KMS-11 (cell line): ENCODE results near the gene VEGFB.
A peak's percentile ranks its signal among the peaks of the same experiment; 100 is the strongest.

Source experiments
- H2AFZ ChIP-seq: fragments of 200-600 bp; sonication (generic); 2 replicates; pipeline ENCODE4 v1.6.1; 2016; ENCODE audit warnings: antibody characterized with exemption, mixed run types, low read depth
- H3K27ac ChIP-seq: fragments of 200-600 bp; sonication (generic); 2 replicates; pipeline ENCODE4 v1.6.1; 2016; ENCODE audit warnings: mild to moderate bottlenecking, mixed run types
- H3K27me3 ChIP-seq: fragments of 200-600 bp; sonication (generic); 2 replicates; pipeline ENCODE4 v1.6.1; 2017; ENCODE audit warnings: mild to moderate bottlenecking, low read depth, mixed run types, moderate library complexity; ENCODE audit not compliant: insufficient read depth
- H3K36me3 ChIP-seq: fragments of 200-600 bp; sonication (generic); 2 replicates; pipeline ENCODE4 v1.6.1; 2017; ENCODE audit warnings: mild to moderate bottlenecking, mixed run types; ENCODE audit not compliant: insufficient read depth
- H3K4me1 ChIP-seq: fragments of 200-600 bp; sonication (generic); 2 replicates; pipeline ENCODE4 v1.6.1; 2016; ENCODE audit warnings: mild to moderate bottlenecking, low read depth, mixed run types; ENCODE audit not compliant: poor library complexity, severe bottlenecking
- H3K4me2 ChIP-seq: fragments of 200-600 bp; sonication (generic); 2 replicates; pipeline ENCODE4 v1.7.0; 2016; ENCODE audit warnings: mild to moderate bottlenecking, mixed run types
- H3K4me3 ChIP-seq: fragments of 200-600 bp; sonication (generic); IDR thresholded peaks from 2 replicates; pipeline ENCODE4 v1.6.1; 2017; ENCODE audit warnings: low read depth, low read length, mixed read lengths; ENCODE audit not compliant: insufficient read depth
- H3K79me2 ChIP-seq: fragments of 200-600 bp; sonication (generic); 2 replicates; pipeline ENCODE4 v1.6.1; 2016; ENCODE audit warnings: low read depth, mixed run types; ENCODE audit not compliant: insufficient read depth
- H3K9ac ChIP-seq: fragments of 200-600 bp; sonication (generic); 2 replicates; pipeline ENCODE4 v1.6.1; 2016; ENCODE audit warnings: mild to moderate bottlenecking, mixed run types
- H4K20me1 ChIP-seq: fragments of 200-600 bp; sonication (generic); 2 replicates; pipeline ENCODE4 v1.6.1; 2016; ENCODE audit warnings: mild to moderate bottlenecking, mixed run types; ENCODE audit not compliant: insufficient read depth
- CTCF ChIP-seq: fragments of 200-600 bp; sonication (generic); conservative IDR thresholded peaks from 2 replicates; pipeline ENCODE4 v1.6.1; 2017; ENCODE audit warnings: low read depth, mild to moderate bottlenecking, antibody characterized with exemption, low read length, moderate library complexity, mixed read lengths

VEGFB gene

GRCh38 chr11:64278576-64279190 is 44.3 kb downstream of the VEGFB start:
- Histone ChIP-seq H3K79me2 (peaks cover 8% of the 10 kb centered on the region; the same call in 1 of the 2 replicates), H3K27ac (no peak overlapping the region), H3K4me2 (no peak overlapping the region), H3K36me3 (no peaks in the 10 kb centered on the region), H3K4me3 (no peak overlapping the region), H3K4me1 (peaks cover 13% of the 10 kb centered on the region), H3K27me3 (no peaks in the 10 kb centered on the region), H3K9ac (no peak overlapping the region), H2AFZ (no peak overlapping the region), H4K20me1 (no peaks in the 10 kb centered on the region)
- TF ChIP-seq CTCF = no peak

GRCh38 chr11:64281957-64282770 is 47.8 kb downstream of the VEGFB start:
- peaks cover 28% of the 10 kb centered on the region for H3K4me1 ChIP-seq
- no peak overlapping the region for H3K9ac ChIP-seq
- H4K20me1 ChIP-seq = no peaks in the 10 kb centered on the region
- H2AFZ ChIP-seq = no peak overlapping the region
- no peak overlapping the region for H3K4me3 ChIP-seq
- H3K36me3 ChIP-seq = no peaks in the 10 kb centered on the region
- H3K79me2 ChIP-seq = peaks cover 14% of the 10 kb centered on the region
- no peak overlapping the region for H3K27ac ChIP-seq
- TF ChIP-seq CTCF = no peak
- H3K27me3 ChIP-seq = no peaks in the 10 kb centered on the region
- H3K4me2 ChIP-seq = no peak overlapping the region

- no peak overlapping the region for H3K4me3 ChIP-seq
- H3K4me2 ChIP-seq = peak overlapping the region; percentile 97; the same call in 1 of the 2 replicates
- H3K27ac ChIP-seq = no peak overlapping the region; the same call in 1 of the 2 replicates
- peaks cover 14% of the 10 kb centered on the region for H3K79me2 ChIP-seq
- no peaks in the 10 kb centered on the region for H3K36me3 ChIP-seq
- H3K9ac ChIP-seq = no peak overlapping the region
- H3K27me3 ChIP-seq = no peaks in the 10 kb centered on the region
- no peaks in the 10 kb centered on the region for H4K20me1 ChIP-seq
- no peak for TF ChIP-seq CTCF
- peaks cover 28% of the 10 kb centered on the region for H3K4me1 ChIP-seq
- no peak overlapping the region for H2AFZ ChIP-seq
These were observed 48.7 kb downstream of the VEGFB start for GRCh38 chr11:64283092-64283491.

GRCh38 chr11:64284048-64284961 is 49.9 kb downstream of the VEGFB start, which contains the start of gene BAD:
Gene BAD, minus strand, starts transcription at chr11:64284665. Its CDS starts 297 bp downstream, at chr11:64284368.
- H3K36me3 ChIP-seq = no peaks in the 10 kb centered on the region
- peak within 1 kb of the TSS; percentile 97 for H3K4me2 ChIP-seq
- peaks cover 14% of the 10 kb centered on the region for H3K79me2 ChIP-seq
- TF ChIP-seq CTCF = no peak
- peak within 1 kb of the TSS; percentile 81 for H3K9ac ChIP-seq
- H4K20me1 ChIP-seq = no peaks in the 10 kb centered on the region
- peak within 1 kb of the TSS; percentile 92 for H3K27ac ChIP-seq
- no peak within 1 kb of the TSS for H3K4me3 ChIP-seq
- H3K27me3 ChIP-seq = no peaks in the 10 kb centered on the region
- peaks cover 28% of the 10 kb centered on the region for H3K4me1 ChIP-seq
- H2AFZ ChIP-seq = peak within 1 kb of the TSS; percentile 66
